GM19328 (cell line): ENCODE measurements around the gene HLA-DQB1.
A peak's percentile ranks its signal among the peaks of the same experiment; 100 is the strongest.
"Not testable (repeated sequence)": the region's sequence is repeated elsewhere in the genome, so short reads cannot be mapped to it uniquely, and the experiment has no call there.

ENCODE experiments used
- ATAC-seq: cut with Tn5 transposase; IDR thresholded peaks from one replicate; pipeline ENCODE4 v1.9.1; 2021; ENCODE audit warnings: mild to moderate bottlenecking, moderate library complexity; ENCODE audit not compliant: unreplicated experiment

Gene HLA-DQB1

DNA sequence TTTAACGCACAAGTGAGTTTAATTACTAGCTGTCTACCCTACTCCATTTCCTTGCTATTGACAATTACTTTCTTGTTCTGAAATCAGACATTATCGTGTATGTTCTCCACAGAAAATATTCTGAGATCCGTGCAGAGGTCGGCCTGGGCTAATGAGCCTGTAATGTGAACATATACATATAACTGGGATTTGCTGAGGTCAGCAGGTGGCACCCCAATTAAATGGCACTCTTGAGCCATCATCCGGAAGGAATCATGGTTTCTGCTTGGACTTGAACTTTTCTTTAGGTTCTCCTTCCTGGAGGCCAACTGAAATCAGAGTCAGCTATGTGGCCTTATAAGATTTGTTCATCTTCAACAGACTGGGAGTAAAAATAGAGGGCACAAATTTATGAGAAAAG, 3.6 kb downstream of the HLA-DQB1 start:
- no peak for ATAC-seq

DNA sequence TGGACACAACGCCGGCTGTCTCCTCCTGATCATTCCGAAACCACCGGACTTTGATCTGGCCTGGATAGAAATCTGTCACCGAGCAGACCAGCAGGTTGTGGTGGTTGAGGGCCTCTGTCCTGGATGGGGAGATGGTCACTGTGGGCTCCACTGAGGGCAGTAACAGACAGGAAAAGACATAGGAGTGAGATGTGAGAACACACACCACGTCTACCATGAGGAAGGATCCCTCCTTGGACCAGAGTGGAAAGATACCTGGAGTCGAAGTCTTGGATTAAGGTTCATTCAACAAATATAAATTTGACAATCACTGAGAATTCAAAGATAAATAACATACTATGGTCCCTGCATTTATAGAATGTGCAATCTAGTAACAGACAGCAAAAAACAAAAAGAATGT, 4.4 kb downstream of the HLA-DQB1 start:
- no peak for ATAC-seq

DNA sequence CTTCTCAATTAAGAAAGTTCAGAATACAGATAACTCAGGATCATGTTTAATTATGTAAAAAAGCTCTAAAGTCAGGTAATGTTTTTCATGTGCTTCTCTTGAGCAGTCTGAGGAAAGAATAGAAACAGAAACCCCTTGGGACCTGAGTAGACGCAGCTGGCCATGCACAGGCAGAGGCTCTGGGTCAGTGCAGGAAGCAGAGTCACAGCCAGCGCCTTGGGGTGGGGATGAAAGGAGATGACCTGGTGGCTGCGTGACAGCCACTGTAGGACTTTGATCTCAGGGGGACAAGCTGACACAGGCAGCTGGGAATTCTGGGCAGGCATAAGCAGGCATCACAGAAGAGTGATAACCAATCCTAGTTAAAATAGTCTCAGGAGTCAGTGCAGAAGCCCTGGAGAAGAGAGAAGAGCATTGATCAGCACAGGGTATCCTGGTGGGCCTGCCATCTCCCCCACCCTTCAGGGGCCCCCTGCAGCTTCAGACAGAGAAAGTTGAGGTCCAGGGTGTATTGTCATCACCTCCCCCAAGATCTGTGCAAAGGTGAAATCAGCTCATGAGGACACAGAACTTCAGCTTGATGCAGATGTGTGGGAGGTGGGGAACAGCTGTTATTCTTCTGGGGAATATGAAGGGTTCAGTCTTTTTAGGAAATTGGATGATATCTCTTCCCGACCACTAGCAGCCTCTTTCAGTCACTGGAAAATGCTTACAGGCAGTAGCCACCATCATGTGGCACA, 6.4 kb downstream of the HLA-DQB1 start:
- ATAC-seq: no peak

DNA sequence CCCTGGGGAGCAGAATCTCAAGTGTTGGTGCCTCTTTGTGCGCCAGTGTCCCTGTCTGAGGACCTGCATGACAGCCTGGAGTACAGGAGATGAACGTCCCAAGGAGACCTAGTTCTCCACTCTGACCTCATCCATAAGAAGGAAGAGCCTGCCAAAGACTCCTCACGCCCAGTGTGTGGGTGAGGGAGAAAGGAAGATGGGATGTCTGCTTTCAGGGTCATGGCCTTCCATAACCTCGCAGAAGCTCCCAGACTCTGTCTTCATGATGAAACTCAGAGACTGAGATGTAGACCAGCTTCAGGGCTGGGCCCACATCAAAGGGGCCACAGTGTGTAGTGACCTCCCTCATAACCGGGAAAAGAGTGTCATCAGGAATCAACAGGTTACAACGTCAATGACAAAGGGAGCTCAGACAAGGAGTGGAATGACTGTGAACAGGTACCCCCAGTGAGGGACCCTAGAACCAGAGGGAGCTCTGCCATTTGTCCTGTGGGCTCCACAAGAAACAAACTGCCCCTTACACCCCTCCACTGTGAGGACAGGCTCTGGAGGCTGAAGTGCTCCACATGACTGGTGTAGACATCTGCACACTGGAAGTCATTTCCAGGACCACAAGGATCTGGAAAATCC, 8.1 kb downstream of the HLA-DQB1 start:
- ATAC-seq: no peak

DNA sequence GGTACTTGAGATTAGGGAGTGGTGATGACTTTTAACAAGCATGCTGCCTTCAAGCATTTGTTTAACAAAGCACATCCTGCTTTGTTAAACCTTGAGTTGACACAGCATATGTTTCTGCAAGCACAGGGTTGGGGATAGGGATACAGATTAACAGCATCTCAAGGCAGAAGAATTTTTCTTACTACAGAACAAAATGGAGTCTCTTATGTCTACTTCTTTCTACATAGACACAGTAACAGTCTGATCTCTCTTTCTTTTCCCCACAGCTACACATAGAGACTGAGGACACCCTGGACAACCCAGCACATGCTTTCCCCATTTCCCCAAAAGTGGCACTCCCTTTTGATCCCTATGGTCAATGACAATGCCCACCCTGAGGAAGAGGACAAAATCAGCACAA, 8.6 kb downstream of the HLA-DQB1 start:
- not testable (repeated sequence) for ATAC-seq

DNA sequence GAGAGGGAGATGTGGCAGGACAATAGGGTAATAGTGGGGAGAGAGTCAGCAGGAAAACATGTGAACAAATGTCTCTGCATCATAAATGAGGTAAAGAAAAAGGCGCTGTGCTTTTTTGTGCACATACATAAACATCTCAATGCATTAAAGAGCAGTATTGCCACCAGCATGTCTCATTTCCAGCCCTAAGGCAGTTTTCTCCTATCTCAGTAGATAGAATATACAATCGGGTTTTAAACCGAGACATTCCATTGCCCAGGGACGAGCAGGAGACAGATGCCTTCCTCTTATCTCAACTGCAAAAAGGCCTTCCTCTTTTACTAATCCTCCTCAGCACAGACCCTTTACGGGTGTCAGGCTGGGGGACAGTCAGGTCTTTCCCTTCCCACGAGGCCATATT, 9.1 kb downstream of the HLA-DQB1 start:
- not testable (repeated sequence) for ATAC-seq

DNA sequence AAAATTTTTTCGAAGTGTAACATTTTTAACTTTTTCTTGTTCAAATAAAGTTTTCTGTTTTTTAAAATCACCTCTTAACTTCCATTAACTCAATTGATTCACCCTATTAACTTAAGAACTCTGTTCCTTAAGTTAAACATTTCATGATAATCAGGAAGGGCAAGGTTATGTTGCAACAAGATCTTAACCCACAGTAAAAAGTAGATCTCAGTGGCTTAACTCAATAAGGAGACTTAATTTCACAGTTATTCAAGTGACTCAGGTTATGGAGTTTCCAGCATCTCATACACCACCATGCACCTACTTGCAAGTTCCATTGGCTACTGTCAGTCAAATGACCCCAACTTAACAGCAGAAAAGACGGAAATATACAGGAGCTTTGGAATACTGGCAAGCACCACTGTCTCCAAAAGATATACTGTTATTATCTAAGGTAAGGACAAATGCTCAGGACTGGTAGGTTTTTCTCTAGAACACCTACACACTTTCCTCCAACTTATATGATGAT, 11.2 kb downstream of the HLA-DQB1 start:
- ATAC-seq: no peak

DNA sequence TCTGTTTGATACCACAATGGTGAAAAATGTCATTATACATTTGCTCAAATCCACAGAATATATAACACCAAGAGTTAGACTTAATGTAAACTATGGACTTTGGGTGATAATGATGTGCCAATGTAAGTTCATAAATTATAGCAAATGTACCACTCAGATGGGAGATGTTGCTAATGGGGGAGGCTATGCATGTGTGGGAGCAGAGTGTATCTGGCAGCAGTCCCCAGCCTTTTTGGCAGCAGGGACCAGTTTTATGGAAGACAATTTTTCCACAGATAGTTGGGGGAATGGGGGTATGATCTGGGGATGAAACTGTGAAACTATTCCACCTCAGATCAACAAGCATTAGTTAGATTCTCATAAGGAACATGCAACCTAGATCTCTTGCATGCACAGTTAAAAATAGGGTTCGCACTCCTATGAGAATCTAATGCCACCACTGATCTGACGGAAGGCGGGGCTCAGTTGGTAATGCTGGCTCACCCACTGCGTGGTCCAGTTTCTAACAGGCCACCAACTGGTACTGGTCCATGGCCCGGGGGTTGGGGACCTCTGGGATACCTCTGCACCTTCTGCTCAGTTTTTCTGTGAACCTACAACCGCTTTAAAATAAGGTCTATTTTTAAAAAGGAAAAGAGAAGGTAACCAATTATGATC, 21.3 kb downstream of the HLA-DQB1 start:
- ATAC-seq: no peak

DNA sequence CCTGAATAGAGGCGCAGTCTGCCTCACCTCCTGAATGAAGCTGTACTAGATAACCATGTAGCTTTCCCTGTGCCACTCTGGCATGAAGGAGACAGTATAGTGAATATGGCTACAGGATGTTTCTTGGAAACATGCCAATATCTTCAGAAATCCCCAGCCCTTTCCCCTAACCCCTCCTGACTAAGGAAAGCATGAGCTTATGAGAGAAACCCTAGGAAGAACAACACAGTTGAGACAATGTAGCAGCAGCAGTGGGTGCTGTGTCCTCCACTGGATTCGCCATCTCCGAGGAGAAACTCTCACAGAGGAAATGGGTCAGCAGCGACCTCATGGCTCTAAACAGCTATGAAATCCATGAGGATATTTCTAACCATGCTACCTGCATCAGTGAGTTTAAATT, 22.6 kb downstream of the HLA-DQB1 start:
- no peak for ATAC-seq

DNA sequence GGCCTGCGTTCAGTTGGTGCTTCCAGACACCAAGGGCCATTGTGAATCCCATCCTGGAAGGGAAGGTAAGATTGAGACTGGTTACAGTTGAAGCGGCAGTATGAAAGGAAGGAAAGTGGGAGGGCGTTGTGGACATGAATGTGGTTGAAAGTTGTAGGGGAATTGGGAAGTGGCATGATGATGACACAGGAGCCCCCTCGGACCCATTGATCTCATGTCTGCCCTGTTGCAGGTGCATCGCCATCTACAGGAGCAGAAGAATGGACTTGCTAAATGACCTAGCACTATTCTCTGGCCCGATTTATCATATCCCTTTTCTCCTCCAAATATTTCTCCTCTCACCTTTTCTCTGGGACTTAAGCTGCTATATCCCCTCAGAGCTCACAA, 23.7 kb downstream of the HLA-DQB1 start:
- ATAC-seq: no peak

DNA sequence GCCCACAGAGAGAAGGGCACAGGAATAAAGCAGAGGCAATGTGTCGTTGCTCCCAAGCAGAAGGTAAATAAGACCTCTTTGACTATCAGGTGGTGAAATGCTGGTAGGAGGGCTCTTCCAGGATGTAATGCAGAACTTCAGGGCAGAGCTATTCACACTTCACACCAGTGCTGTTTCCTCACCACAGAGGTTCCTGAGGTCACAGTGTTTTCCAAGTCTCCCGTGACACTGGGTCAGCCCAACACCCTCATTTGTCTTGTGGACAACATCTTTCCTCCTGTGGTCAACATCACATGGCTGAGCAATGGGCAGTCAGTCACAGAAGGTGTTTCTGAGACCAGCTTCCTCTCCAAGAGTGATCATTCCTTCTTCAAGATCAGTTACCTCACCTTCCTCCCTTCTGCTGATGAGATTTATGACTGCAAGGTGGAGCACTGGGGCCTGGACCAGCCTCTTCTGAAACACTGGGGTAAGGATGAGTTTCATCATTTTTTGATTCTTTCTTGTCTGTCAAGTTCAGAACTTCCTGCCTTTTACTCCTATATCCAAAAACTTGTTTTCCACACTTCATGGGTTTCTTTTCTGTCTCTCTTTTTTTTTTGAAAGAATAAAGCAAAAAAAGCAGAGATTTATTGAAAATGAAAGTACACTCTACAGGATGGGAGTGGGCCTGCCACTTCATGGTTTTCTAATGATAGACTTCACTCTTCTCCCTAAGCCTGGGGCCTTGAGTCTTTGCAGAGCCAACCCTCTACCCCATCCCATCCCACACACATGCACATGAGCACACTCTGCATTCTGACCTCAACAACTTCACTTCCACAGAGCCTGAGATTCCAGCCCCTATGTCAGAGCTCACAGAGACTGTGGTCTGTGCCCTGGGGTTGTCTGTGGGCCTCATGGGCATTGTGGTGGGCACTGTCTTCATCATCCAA, 24.4 kb downstream of the HLA-DQB1 start:
- ATAC-seq: not testable (repeated sequence)

DNA sequence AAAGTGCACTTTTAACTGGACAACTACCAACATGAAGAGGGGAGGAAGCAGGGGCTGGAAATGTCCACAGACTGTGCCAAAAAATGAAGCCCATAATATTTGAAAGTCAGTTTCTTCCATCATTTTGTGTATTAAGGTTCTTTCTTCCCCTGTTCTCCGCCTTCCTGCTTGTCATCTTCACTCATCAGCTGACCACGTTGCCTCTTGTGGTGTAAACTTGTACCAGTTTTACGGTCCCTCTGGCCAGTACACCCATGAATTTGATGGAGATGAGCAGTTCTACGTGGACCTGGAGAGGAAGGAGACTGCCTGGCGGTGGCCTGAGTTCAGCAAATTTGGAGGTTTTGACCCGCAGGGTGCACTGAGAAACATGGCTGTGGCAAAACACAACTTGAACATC, 25.3 kb downstream of the HLA-DQB1 start:
- ATAC-seq: no peak

DNA sequence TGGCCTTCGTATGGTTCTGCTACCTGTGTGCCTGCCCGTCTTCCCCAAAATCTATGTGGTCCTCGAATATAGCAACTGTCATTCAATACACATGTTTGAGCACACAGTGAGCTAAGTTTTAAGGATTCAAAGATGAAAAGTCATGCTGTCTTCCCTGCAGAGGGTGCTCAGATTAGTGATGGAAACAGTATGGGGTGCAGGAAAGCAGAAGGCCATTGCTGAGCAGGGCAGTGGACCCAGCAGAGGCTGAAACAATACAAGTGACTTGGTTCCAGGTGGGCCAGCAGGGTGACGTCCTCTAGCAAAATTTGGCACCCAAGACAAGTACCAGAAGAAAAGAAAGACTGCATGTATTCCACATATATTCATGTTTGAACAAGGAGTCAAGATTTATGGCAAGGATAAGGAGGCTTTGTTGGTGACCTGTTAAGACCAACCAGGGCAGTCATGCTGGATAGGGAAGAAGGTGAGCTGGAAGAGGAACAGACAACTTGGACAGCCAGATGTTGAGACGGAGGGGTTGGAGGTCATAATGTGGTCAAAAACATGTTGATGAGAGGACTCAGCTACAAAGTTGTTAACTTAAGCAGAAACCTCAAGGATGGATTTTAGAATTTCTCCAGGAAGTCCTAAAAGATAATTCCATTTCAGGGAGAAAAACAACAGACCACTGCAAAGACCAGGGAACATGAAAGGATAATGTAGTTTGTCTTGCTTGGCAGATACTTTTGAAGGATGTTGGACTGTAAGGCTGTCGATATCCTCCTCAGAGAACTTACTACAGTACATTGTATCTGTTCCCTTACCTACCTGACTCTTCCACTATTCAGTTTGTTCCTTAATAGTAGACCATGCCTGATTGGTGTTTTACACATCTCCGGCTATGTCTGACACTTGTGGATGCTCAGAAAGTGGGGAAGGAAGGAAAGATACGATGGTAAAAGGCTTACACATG, 26.7 kb downstream of the HLA-DQB1 start:
- no peak for ATAC-seq

DNA sequence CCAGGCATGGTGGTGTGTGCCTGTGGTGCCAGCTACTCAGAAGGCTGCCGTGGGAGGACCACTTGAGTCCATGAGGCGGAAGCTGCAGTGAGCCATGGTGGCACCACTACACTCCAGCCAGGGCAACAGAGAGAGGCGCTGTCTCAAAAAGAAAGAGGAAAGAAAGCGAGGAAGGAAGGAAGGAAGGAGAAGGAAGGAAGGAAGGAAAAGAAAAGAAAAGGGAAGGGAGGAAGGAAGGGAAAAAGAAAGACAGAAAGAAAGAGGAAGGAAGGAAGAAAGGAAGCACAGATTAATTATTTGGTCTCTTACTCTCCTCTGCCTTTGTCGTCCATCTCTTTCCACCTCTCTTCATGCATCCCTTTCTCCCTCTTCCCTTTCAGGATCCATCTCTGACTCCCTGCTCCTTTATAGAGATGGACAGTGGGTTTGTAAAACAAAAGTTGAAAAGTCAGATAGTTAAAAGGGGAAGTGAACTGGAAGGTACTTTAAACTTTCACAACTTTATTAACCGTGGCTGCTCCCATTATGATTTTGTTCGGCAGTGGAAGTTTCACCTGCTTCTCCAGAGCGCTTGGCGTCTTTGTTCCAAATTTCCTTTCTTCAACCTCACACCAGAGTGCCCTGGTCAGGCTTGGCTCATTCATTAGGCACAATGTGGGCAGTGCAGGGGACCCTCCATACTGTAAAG, 27.8 kb downstream of the HLA-DQB1 start:
- ATAC-seq: no peak

DNA sequence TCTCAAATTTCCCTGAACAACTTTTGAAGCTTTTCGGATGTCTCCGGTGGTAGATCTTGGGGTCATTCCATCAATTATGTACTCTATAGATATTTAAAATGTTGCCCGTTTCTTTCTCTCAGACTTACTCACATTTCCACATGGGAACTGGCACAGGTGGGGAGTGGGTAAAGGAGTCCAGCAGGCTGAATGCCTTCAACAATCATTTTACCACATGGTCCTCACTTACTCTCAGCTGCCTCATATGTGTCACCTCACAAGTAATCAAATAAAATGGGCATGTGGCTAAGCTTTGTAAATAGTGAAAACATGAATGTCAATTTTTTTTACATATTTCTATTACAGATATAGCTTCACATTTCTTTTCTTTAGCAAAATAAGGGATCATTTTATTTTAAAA, 28.6 kb downstream of the HLA-DQB1 start:
- ATAC-seq: no peak

DNA sequence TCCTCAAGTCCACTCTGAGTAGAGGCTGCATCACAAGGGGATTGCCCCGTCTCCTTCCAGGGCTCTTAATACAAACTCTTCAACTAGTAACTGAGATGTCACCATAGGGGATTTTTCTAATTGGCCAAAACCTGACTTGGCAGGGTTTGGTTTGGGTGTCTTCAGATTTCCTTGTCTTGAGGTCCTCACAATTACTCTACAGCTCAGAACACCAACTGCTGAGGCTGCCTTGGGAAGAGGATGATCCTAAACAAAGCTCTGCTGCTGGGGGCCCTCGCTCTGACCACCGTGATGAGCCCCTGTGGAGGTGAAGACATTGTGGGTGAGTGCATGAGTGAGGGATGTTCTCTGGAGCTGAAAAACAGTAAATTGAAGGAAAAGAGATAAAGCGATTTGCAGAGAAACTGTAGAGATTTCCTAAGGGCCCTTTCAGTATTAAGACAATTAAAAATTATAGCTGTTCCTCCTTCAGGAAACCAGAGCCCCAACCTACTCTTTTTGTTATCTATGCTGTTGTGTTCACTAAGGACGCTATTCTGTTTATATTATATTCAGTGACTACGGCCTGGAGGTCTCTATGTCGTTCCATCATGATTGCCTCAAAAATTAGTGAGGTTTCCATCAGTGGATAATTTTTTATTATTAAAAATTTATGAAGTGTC, 29.1 kb downstream of the HLA-DQB1 start, which contains the start of gene HLA-DQA1:
HLA-DQA1 (plus strand) TSS at position 188 of the 662 bp plus-strand sequence; CDS start at position 241, 53 bp downstream.
- ATAC-seq: peak; percentile 68

DNA sequence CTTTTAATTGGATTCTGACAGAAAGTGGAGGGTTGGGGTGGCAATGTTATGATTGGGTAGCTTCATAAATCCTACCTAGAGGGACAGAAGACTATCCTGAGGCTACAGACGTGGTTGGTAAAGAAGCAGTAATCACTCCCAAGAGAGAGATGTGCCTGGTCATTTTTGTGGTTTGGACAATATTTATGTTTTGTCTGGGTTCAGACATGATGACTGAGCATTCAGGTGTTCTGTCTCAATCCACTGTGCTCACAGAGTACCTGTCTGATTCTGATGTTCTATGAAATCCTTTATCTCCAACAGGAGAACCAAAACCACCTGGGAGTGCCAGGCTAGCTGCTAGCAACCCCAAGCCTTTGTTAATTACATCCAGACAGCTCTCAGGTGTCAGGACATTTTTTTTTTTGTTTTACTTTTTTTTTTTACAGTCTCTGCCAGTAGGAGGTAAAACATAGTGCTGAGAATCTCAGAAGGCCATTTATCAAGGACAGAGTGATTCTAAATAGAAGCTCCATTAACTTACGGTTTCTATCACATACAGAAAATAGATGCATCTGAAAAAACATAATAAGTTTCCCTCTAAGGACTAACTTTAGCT, 30.8 kb downstream of the HLA-DQB1 start:
- ATAC-seq: no peak

DNA sequence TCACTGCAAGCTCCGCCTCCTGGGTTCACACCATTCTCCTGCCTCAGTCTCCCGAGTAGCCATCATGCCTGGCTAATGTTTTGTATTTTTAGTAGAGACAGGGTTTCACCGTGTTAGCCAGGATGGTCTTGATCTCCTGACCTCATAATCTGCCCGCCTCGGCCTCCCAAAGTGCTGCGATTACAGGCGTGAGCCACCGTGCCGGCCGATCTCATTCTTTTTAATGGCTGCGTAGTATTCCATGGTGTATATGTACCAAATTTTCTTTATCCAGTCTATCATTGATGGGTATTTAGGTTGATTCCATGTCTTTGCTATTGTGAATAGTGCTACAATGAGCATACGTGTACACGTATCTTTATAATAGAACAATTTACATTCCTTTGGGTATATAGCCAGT, 36.7 kb downstream of the HLA-DQB1 start:
- not testable (repeated sequence) for ATAC-seq
